Activated T-helper 1 cell treated with anti-CD3 and anti-CD28 coated beads, Interleukin-12 subunit alpha, Interleukin-12 subunit beta, Interleukin-2, Interleukin-4 antibody, amounts not matched to agents 30 ng/mL and 10 ng/mL and 1 ng/mL, durations not matched to agents 14 hours and 24 hours and 36 hours (primary cell): ENCODE results near the gene MSH5. TPM values are rescaled to one million over a fixed set of nuclear protein-coding genes. Genes with fewer than 3 reads are reported as not detected.
A peak's percentile ranks its signal among the peaks of the same experiment; 100 is the strongest.

Source experiments
- DNase-seq: peaks from one replicate; pipeline ENCODE4 v3.0.0; 2021; ENCODE audit warnings: low spot score
- H3K27ac Mint-ChIP-seq: one replicate; pipeline ENCODE4 v1.8.0; 2021; ENCODE audit warnings: mild to moderate bottlenecking, mixed read lengths
- H3K27me3 Mint-ChIP-seq: one replicate; pipeline ENCODE4 v1.8.0; 2022; ENCODE audit warnings: mild to moderate bottlenecking, moderate library complexity, mixed read lengths; ENCODE audit not compliant: insufficient read depth
- H3K36me3 Mint-ChIP-seq: one replicate; pipeline ENCODE4 v1.8.0; 2021; ENCODE audit warnings: low read depth, mixed read lengths
- H3K4me1 Mint-ChIP-seq: one replicate; pipeline ENCODE4 v1.8.0; 2021; ENCODE audit warnings: low read depth, mixed read lengths
- H3K4me3 Mint-ChIP-seq: one replicate; pipeline ENCODE4 v1.8.0; 2021; ENCODE audit warnings: mild to moderate bottlenecking, moderate library complexity, mixed read lengths
- H3K9me3 Mint-ChIP-seq: one replicate; pipeline ENCODE4 v1.8.0; 2021; ENCODE audit warnings: mixed read lengths
- intact Hi-C: fragments of 100-400 bp; cut with micrococcal nuclease; formaldehyde crosslinking; loops from one replicate; pipeline ENCODE4 v1.15.1; 2024
- total RNA-seq: library from RNA; stranded (reverse); gene quantifications from 2 replicates; pipeline ENCODE4 v1.2.3, GENCODE V29; 2022

MSH5 gene
- total RNA-seq, 1 donor from 2014 or later = 83.4 TPM

GRCh38 chr6:31717499-31718222 is 22.1 kb upstream of the MSH5 start:
- H3K27ac Mint-ChIP-seq = no peak overlapping the region
- H3K4me1 Mint-ChIP-seq = peaks cover 5% of the 10 kb centered on the region

GRCh38 chr6:31718265-31718664 is 21.5 kb upstream of the MSH5 start:
- Mint-ChIP-seq H3K4me1 (peaks cover 5% of the 10 kb centered on the region), H3K27ac (no peak overlapping the region), H3K4me3 (no peak overlapping the region), H3K9me3 (no peaks in the 10 kb centered on the region), H3K36me3 (no peaks in the 10 kb centered on the region), H3K27me3 (peaks cover 6% of the 10 kb centered on the region)
- intact Hi-C loops = no loop called here
- no peak for DNase-seq

More at GRCh38 chr6:31717499-31718222, 22.1 kb upstream of the MSH5 start:
- no peaks in the 10 kb centered on the region for H3K36me3 Mint-ChIP-seq
- H3K4me3 Mint-ChIP-seq = no peak overlapping the region
- H3K9me3 Mint-ChIP-seq = no peaks in the 10 kb centered on the region
- H3K27me3 Mint-ChIP-seq = peaks cover 6% of the 10 kb centered on the region
- DNase-seq = no peak
- intact Hi-C loops = no loop called here

GRCh38 chr6:31719001-31719400 is 20.8 kb upstream of the MSH5 start:
- no peak for DNase-seq
- Mint-ChIP-seq H3K36me3 (no peaks in the 10 kb centered on the region), H3K4me1 (peaks cover 3% of the 10 kb centered on the region), H3K9me3 (no peaks in the 10 kb centered on the region), H3K27ac (no peak overlapping the region), H3K4me3 (no peak overlapping the region), H3K27me3 (peaks cover 5% of the 10 kb centered on the region)
- intact Hi-C loops = no loop called here

- intact Hi-C loops = no loop called here
- no peaks in the 10 kb centered on the region for H3K27me3 Mint-ChIP-seq
- no peaks in the 10 kb centered on the region for H3K36me3 Mint-ChIP-seq
- no peak overlapping the region for H3K27ac Mint-ChIP-seq
- no peak for DNase-seq
- H3K4me1 Mint-ChIP-seq = no peaks in the 10 kb centered on the region
- H3K9me3 Mint-ChIP-seq = no peaks in the 10 kb centered on the region
- no peak overlapping the region for H3K4me3 Mint-ChIP-seq
Observed at GRCh38 chr6:31720196-31720770, 19.5 kb upstream of the MSH5 start.

GRCh38 chr6:31721351-31722020 is 18.3 kb upstream of the MSH5 start, which contains the start of gene LY6G6C:
LY6G6C (minus strand) TSS chr6:31721746; CDS start chr6:31721679, 67 bp downstream.
- Mint-ChIP-seq H3K27me3 (no peaks in the 10 kb centered on the region), H3K4me1 (peaks cover 11% of the 10 kb centered on the region), H3K27ac (no peak within 1 kb of the TSS), H3K36me3 (no peaks in the 10 kb centered on the region), H3K4me3 (no peak within 1 kb of the TSS), H3K9me3 (no peaks in the 10 kb centered on the region)
- intact Hi-C loops = no loop called here
- no peak for DNase-seq

GRCh38 chr6:31722173-31722572 is 17.6 kb upstream of the MSH5 start:
- H3K36me3 Mint-ChIP-seq = no peaks in the 10 kb centered on the region
- no peak overlapping the region for H3K4me3 Mint-ChIP-seq
- DNase-seq = no peak
- intact Hi-C loops = no loop called here
- no peak overlapping the region for H3K27ac Mint-ChIP-seq
- H3K9me3 Mint-ChIP-seq = no peaks in the 10 kb centered on the region
- H3K27me3 Mint-ChIP-seq = no peaks in the 10 kb centered on the region
- H3K4me1 Mint-ChIP-seq = peaks cover 18% of the 10 kb centered on the region

GRCh38 chr6:31723245-31723979 is 16.4 kb upstream of the MSH5 start, which contains the start of gene MPIG6B:
MPIG6B (plus strand) TSS chr6:31723373; CDS start chr6:31723384, 11 bp downstream.
- intact Hi-C loops = no loop called here
- no peaks in the 10 kb centered on the region for H3K27me3 Mint-ChIP-seq
- H3K36me3 Mint-ChIP-seq = no peaks in the 10 kb centered on the region
- no peak within 1 kb of the TSS for H3K27ac Mint-ChIP-seq
- peaks cover 25% of the 10 kb centered on the region for H3K4me1 Mint-ChIP-seq
- H3K4me3 Mint-ChIP-seq = no peak within 1 kb of the TSS
- no peaks in the 10 kb centered on the region for H3K9me3 Mint-ChIP-seq
- DNase-seq = no peak

GRCh38 chr6:31723980-31724691 is 15.7 kb upstream of the MSH5 start:
- no peak overlapping the region for H3K4me3 Mint-ChIP-seq
- H3K4me1 Mint-ChIP-seq = peaks cover 27% of the 10 kb centered on the region
- intact Hi-C loops = no loop called here
- no peaks in the 10 kb centered on the region for H3K9me3 Mint-ChIP-seq
- H3K27ac Mint-ChIP-seq = no peak overlapping the region
- H3K27me3 Mint-ChIP-seq = no peaks in the 10 kb centered on the region
- no peak for DNase-seq
- H3K36me3 Mint-ChIP-seq = no peaks in the 10 kb centered on the region

GRCh38 chr6:31725502-31726350 is 14.1 kb upstream of the MSH5 start:
- intact Hi-C loops = no loop called here
- peak overlapping the region; percentile 2 for H3K27ac Mint-ChIP-seq
- H3K4me1 Mint-ChIP-seq = peaks cover 40% of the 10 kb centered on the region
- no peaks in the 10 kb centered on the region for H3K27me3 Mint-ChIP-seq
- DNase-seq = no peak
- peaks cover 6% of the 10 kb centered on the region for H3K36me3 Mint-ChIP-seq
- no peak overlapping the region for H3K4me3 Mint-ChIP-seq
- H3K9me3 Mint-ChIP-seq = no peaks in the 10 kb centered on the region

GRCh38 chr6:31727034-31727716 is 12.6 kb upstream of the MSH5 start:
- Mint-ChIP-seq H3K27ac (peak overlapping the region; percentile 73), H3K27me3 (no peaks in the 10 kb centered on the region), H3K4me3 (peak overlapping the region; percentile 64), H3K9me3 (no peaks in the 10 kb centered on the region), H3K36me3 (peaks cover 14% of the 10 kb centered on the region), H3K4me1 (peaks cover 40% of the 10 kb centered on the region)
- intact Hi-C loops = no loop called here
- DNase-seq = no peak
